Activated naive CD8-positive, alpha-beta T cell treated with anti-CD3 and anti-CD28 coated beads, Interleukin-2, amount 50 U/mL, for 24 hours (primary cell): ENCODE measurements around the gene CYBRD1.
"Not testable (repeated sequence)": the region's sequence is repeated elsewhere in the genome, so short reads cannot be mapped to it uniquely, and the experiment has no call there.

ENCODE experiments used
- ATAC-seq: fragments of 150-1000 bp; cut with Tn5 transposase; one replicate; pipeline ENCODE4 v1.10.0; 2021
- DNase-seq: peaks from one replicate; pipeline ENCODE4 v3.0.0; 2021
- H3K27ac Mint-ChIP-seq: one replicate; pipeline ENCODE4 v1.8.0; 2021; ENCODE audit warnings: mild to moderate bottlenecking, mixed read lengths
- H3K27me3 Mint-ChIP-seq: one replicate; pipeline ENCODE4 v1.8.0; 2021; ENCODE audit warnings: mixed read lengths
- H3K36me3 Mint-ChIP-seq: one replicate; pipeline ENCODE4 v1.8.0; 2021; ENCODE audit warnings: low read depth, mixed read lengths
- H3K4me1 Mint-ChIP-seq: one replicate; pipeline ENCODE4 v1.8.0; 2021; ENCODE audit warnings: mixed read lengths
- H3K4me3 Mint-ChIP-seq: one replicate; pipeline ENCODE4 v1.8.0; 2021; ENCODE audit warnings: mild to moderate bottlenecking, moderate library complexity, mixed read lengths
- H3K9me3 Mint-ChIP-seq: one replicate; pipeline ENCODE4 v1.8.0; 2021; ENCODE audit warnings: mixed read lengths

The CYBRD1 gene

DNA sequence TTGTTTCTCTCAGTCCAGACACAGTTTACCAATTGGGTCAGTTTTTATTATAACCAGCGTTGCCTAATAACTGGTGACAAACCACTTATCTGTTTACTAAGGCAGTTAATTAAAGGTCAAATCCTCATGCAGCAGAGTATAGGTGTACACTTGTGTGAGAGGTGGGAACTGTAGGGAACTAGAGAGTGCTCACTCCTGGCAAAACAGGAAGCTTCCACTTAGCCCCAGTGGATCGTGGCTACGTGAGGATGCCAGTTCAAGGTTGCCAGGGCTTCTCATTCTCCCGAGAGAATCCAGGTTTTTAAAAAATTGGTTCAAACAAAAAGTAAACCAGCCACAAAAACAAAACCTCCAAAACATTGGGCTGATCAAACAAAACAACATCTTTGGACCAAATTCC lies 8.1 kb downstream of the CYBRD1 start:
- no peaks in the 10 kb centered on the region for H3K36me3 Mint-ChIP-seq
- DNase-seq (no peak), ATAC-seq (no peak)
- H3K27ac Mint-ChIP-seq = no peak overlapping the region
- no peak overlapping the region for H3K4me3 Mint-ChIP-seq
- no peaks in the 10 kb centered on the region for H3K4me1 Mint-ChIP-seq
- H3K27me3 Mint-ChIP-seq = peaks cover 22% of the 10 kb centered on the region
- peaks cover 6% of the 10 kb centered on the region for H3K9me3 Mint-ChIP-seq

DNA sequence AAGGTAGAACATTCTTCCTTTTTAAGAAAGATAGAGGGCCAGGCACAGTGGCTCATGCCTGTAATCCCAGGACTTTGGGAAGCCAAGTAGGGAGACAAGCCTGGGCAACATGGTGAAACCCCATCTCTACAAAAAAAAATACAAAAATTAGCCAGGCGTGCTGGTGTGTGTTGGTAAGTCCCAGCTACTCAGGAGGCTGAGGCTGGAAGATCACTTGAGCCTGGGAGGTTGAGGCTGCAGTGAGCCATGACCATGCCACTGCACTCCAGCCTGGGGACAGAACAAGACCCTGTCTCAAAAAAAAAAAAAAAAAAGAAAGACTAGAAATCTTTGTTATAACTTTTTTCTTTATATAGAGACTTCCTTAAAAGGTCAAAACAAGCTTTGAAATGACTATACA lies 8.6 kb downstream of the CYBRD1 start:
- H3K27ac Mint-ChIP-seq, DNase-seq, H3K36me3 Mint-ChIP-seq, H3K4me1 Mint-ChIP-seq, ATAC-seq, H3K9me3 Mint-ChIP-seq, H3K4me3 Mint-ChIP-seq: not testable (repeated sequence)
- H3K27me3 Mint-ChIP-seq = peaks cover 21% of the 10 kb centered on the region

DNA sequence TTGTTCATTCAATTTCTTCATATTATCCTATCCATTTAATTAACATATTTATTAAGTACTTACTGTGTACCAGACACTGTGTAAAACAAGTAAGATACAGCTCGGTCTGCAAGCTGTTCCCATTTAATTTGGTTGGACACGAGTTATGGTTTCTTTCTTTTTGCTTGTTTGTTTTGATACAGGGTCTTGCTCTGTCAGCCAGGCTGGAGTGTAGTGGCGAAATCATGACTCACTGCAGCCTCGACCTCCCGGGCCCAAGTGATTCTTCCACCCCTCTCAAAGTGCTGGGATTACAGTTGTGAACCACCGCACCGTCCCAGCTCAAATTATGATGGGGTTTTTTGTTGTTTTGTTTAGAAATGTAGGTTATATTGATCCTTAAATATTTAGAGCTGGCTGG lies 9.0 kb downstream of the CYBRD1 start:
- Mint-ChIP-seq H3K36me3 (no peaks in the 10 kb centered on the region), H3K27me3 (peaks cover 21% of the 10 kb centered on the region), H3K4me1 (no peaks in the 10 kb centered on the region), H3K27ac (no peak overlapping the region), H3K9me3 (peaks cover 6% of the 10 kb centered on the region), H3K4me3 (no peak overlapping the region)
- no peak for ATAC-seq
- no peak for DNase-seq

DNA sequence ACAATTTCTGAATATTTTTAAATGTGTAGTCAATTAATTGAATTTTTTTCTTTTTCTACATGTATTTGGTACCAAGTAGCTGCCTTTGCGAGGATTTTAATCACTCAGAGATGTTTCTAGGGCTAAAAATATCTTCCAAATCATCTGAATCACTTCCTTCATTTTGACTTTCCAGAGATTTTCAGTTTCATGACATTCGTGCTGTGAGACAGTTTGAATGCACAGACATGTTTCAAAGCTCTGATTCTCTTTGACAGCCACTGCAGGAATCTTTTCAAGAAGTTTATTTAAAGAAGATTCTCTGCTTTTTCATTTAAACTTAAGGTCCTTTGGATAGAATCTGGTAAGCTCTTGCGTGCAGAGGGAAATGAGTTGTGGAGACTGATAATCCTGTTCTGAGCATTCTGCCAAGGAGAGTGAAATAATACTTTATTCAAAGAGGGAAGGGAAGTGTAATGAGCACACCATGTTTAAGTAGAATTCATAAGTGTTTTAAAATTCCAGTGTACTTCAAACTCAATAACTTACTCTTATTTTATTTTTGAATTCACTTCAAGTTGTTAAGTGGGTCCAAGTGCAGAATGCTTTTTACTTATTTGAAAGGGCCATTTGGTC lies 9.7 kb downstream of the CYBRD1 start:
- Mint-ChIP-seq H3K4me1 (no peaks in the 10 kb centered on the region), H3K9me3 (peaks cover 6% of the 10 kb centered on the region), H3K27me3 (peaks cover 23% of the 10 kb centered on the region), H3K27ac (no peak overlapping the region), H3K4me3 (no peak overlapping the region), H3K36me3 (no peaks in the 10 kb centered on the region)
- DNase-seq (no peak), ATAC-seq (no peak)

DNA sequence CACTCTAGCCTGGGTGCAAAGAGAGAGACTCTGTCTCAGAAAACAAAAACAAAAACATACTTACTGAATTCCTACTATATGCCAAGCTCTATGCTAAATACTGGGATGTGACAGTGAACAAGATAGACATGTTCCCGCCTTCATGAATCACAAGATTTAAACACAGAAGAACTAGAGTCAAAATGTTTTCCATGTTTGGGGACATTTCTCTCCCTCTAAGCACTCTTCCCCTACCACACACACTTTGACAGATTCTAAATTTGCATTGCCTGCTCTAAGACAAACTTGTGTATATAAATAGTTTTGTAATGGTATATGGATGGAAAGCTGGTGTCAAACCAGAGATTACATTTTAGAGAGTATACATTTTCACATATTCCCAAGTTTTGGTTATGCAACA lies 11.1 kb downstream of the CYBRD1 start:
- no peaks in the 10 kb centered on the region for H3K36me3 Mint-ChIP-seq
- no peak overlapping the region for H3K27ac Mint-ChIP-seq
- H3K27me3 Mint-ChIP-seq = peaks cover 17% of the 10 kb centered on the region
- no peak for DNase-seq
- no peaks in the 10 kb centered on the region for H3K4me1 Mint-ChIP-seq
- H3K9me3 Mint-ChIP-seq = peaks cover 6% of the 10 kb centered on the region
- ATAC-seq = no peak
- no peak overlapping the region for H3K4me3 Mint-ChIP-seq

DNA sequence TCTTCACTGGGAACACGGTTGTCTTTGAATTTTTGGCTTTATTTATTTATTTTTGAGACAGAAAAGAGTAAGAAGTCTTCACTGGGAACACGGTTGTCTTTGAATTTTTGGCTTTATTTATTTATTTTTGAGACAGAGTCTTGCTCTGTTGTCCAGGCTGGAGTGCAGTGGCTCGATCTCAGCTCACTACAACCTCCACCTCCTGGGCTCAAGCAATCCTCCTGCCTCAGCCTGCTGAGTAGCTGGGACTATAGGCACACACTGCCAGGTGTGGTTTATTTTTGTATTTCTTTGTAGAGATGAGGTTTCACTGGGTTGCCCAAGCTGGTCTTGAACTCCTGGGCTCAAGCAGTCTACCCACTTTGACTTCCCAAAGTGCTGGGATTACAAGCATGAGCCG lies 13.3 kb downstream of the CYBRD1 start:
- not testable (repeated sequence) for ATAC-seq, H3K4me1 Mint-ChIP-seq, H3K9me3 Mint-ChIP-seq, H3K4me3 Mint-ChIP-seq, H3K36me3 Mint-ChIP-seq, DNase-seq, H3K27ac Mint-ChIP-seq
- peaks cover 10% of the 10 kb centered on the region for H3K27me3 Mint-ChIP-seq

DNA sequence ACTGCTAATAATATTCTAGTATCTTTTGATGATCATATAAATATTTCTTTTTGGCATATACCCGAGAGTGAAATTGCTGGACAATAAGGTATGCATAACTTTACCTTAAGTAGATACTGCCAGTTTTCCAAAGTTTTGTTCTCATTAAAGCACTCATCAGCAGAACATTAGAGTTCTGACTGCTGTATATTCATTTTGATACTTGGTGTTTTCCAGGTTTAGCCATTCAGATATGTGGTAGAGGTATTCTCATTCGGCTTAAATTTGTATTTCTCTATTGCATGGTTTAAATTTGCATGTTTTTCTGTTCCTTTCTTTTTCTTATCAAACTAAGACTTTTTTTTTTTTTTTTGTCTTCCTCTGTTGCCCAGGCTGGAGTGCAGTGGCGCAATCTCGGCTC lies 18.2 kb downstream of the CYBRD1 start:
- Mint-ChIP-seq H3K27me3 (peaks cover 10% of the 10 kb centered on the region), H3K4me1 (no peaks in the 10 kb centered on the region), H3K4me3 (no peak overlapping the region), H3K27ac (no peak overlapping the region), H3K36me3 (no peaks in the 10 kb centered on the region), H3K9me3 (no peaks in the 10 kb centered on the region)
- no peak for DNase-seq
- no peak for ATAC-seq

DNA sequence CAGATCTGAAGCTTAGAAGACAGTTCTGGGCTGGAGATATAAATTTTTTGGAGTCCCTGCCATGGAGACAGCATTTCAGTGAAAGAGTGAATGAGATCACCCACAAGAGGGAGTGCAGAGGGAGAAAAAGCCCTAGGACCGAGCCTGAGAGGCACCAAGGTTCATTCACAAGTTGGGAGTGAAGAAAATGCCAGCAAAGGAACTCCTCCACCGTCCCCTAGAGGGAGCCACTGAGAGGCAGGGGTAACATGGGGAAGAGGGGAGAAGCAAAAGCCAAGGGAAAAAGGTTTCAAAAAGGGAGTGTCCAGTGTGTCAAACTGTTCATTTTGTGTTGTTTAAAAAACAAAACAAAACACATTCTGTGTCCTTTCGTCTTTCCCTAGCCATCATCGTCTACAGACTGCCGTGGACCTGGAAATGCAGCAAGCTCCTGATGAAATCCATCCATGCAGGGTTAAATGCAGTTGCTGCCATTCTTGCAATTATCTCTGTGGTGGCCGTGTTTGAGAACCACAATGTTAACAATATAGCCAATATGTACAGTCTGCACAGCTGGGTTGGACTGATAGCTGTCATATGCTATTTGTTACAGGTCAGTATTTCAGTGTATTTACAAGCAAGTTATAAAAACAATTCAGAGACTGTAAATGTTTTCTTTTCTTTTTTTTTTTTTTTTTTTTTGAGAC lies 19.1 kb downstream of the CYBRD1 start:
- H3K9me3 Mint-ChIP-seq = no peaks in the 10 kb centered on the region
- no peak for ATAC-seq
- peaks cover 10% of the 10 kb centered on the region for H3K27me3 Mint-ChIP-seq
- H3K4me3 Mint-ChIP-seq = no peak overlapping the region
- DNase-seq = no peak
- H3K36me3 Mint-ChIP-seq = no peaks in the 10 kb centered on the region
- H3K4me1 Mint-ChIP-seq = no peaks in the 10 kb centered on the region
- H3K27ac Mint-ChIP-seq = no peak overlapping the region

DNA sequence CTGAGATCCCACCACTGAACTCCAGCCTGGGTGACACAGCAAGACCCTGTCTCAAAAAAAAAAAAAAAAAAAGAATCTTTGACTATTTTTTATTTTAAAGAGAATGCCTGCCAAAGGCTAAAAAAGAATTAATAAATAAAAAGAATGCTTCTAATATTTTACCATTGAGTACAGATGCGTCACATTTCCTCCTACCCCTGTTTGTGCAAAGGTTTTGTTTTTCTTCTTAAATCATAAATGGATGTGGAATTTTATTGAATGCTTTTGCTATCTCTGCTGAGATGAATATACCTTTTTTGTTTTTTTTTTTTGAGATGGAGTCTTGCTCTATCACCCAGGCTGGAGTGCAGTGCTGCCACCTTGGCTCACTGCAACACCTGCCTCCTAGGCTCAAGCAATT lies 22.8 kb downstream of the CYBRD1 start:
- Mint-ChIP-seq H3K4me1 (no peaks in the 10 kb centered on the region), H3K4me3 (no peak overlapping the region), H3K27ac (no peak overlapping the region), H3K9me3 (no peaks in the 10 kb centered on the region), H3K36me3 (no peaks in the 10 kb centered on the region), H3K27me3 (peaks cover 7% of the 10 kb centered on the region)
- DNase-seq (no peak), ATAC-seq (no peak)

DNA sequence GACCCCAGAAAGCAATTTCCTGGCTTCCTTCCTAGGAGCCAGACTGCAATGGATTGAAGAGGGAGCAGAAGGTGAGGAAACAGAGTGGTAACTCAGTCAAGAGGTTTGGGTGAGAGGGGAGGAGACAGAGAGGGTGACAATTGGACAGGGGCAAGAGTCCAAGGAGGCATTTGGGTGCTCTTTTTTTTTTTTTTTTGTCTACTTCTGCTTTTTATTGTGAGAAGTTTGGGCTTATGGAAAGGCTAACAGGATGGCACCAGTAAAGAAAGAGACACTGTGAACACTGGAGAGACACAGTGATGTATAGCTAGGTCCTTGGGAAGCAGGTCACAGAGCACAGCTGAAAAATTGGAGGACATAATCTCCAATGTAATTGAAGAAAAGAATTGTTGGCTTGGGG lies 25.0 kb downstream of the CYBRD1 start:
- H3K4me3 Mint-ChIP-seq = no peak overlapping the region
- no peaks in the 10 kb centered on the region for H3K9me3 Mint-ChIP-seq
- no peaks in the 10 kb centered on the region for H3K4me1 Mint-ChIP-seq
- DNase-seq = no peak
- peaks cover 2% of the 10 kb centered on the region for H3K27me3 Mint-ChIP-seq
- H3K36me3 Mint-ChIP-seq = no peaks in the 10 kb centered on the region
- ATAC-seq = no peak
- H3K27ac Mint-ChIP-seq = no peak overlapping the region

DNA sequence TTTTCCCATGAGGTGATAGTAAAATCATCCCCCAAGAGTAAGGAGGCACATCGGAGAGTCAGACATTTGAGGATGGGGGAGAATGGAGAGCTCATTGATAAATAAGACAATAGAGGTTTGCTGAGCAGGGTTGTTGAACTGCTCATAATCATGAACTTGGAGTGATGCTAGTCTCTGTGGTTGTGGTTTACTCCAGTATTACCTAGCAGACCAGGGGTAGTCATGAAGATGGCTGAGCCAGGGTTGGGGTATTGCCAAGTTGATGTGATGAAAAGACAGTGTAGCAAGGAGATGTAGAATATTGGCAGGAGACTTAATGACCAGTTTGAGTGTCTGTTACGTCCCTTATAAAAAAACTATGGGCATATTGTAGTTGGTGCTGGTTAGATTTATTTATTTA lies 25.4 kb downstream of the CYBRD1 start:
- ATAC-seq (peak; percentile 52), DNase-seq (no peak)
- Mint-ChIP-seq H3K4me1 (no peaks in the 10 kb centered on the region), H3K27me3 (peaks cover 2% of the 10 kb centered on the region), H3K36me3 (no peaks in the 10 kb centered on the region), H3K27ac (no peak overlapping the region), H3K4me3 (no peak overlapping the region), H3K9me3 (no peaks in the 10 kb centered on the region)

DNA sequence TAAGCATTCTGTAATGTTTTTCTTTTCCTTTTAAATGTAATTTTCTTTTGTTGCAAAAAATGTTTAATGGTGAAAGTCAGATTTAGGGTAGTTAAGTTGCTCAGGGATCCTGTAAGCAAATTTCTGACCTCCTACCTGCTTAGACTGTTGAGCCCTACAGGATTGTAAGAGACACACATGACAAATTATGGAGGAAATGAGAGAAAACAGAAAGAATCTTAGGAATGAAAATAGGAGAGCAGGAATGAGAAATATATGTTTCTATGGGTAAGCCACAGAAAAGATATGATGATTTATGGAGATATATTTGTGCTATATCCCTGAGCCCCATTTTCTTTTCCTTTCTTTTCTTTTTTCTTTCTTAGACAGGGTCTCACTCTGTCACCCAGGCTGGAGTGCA lies 28.3 kb downstream of the CYBRD1 start:
- DNase-seq = no peak
- no peaks in the 10 kb centered on the region for H3K9me3 Mint-ChIP-seq

DNA sequence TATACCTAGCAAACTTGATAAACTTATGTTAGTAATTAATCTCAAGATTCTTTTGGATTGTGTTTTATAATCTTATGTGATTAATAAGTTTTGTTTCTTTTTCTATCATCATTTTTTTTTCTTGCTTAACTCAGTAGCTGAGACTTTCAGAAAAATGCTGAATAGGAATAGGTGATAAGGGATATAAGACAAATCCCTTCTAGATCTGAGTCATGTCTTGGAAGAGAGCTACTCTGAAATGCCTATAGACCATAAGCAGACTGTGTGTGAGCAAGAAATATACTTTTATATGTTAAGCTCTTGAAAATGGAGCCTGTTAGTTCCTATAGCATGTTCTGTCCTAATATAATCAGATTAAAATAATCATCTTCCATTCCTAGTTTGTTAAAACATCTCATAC lies 29.6 kb downstream of the CYBRD1 start:
- Mint-ChIP-seq H3K4me3 (no peak overlapping the region), H3K27me3 (no peaks in the 10 kb centered on the region), H3K4me1 (no peaks in the 10 kb centered on the region), H3K9me3 (no peaks in the 10 kb centered on the region), H3K27ac (no peak overlapping the region), H3K36me3 (no peaks in the 10 kb centered on the region)
- DNase-seq (no peak), ATAC-seq (no peak)

More for the DNA sequence above, 28.3 kb downstream of the CYBRD1 start:
- Mint-ChIP-seq H3K4me3 (no peak overlapping the region), H3K36me3 (no peaks in the 10 kb centered on the region), H3K27ac (no peak overlapping the region), H3K27me3 (no peaks in the 10 kb centered on the region), H3K4me1 (no peaks in the 10 kb centered on the region)
- no peak for ATAC-seq

DNA sequence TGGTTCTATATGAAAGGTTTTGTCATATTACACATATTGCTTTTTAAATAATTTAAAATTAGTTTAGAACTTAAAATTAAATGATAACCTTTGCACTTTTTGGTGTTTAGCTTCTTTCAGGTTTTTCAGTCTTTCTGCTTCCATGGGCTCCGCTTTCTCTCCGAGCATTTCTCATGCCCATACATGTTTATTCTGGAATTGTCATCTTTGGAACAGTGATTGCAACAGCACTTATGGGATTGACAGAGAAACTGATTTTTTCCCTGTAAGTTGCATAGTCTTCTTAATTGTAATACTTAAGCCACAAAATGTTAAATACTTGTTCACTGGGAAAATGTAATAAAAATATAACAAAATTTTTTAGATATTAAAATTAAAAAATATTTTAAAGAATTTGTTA lies 31.0 kb downstream of the CYBRD1 start:
- H3K27me3 Mint-ChIP-seq = no peaks in the 10 kb centered on the region
- DNase-seq (no peak), ATAC-seq (no peak)
- no peak overlapping the region for H3K27ac Mint-ChIP-seq
- H3K4me1 Mint-ChIP-seq = no peaks in the 10 kb centered on the region
- H3K36me3 Mint-ChIP-seq = no peaks in the 10 kb centered on the region
- no peaks in the 10 kb centered on the region for H3K9me3 Mint-ChIP-seq
- H3K4me3 Mint-ChIP-seq = no peak overlapping the region

DNA sequence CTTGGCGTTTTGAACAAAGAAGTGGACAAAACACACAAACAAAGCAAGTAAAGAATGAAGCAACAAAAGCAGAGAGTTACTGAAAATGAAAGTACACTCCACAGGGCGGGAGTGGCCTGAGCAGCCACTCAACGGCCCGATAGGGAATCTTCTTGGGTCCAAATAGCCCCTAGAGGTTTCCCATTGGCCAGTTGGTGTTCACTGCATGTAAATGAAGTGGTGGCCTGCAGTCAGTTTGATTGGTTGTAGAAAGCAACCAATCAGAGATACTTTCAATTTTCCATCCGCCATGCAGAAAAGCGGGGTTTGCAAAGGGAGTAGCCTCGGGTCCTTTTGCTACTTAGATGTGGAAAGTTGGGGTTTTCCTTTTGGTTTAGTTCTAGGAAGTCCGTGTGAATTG lies 31.6 kb downstream of the CYBRD1 start:
- Mint-ChIP-seq H3K4me1 (no peaks in the 10 kb centered on the region), H3K27me3 (no peaks in the 10 kb centered on the region), H3K4me3 (no peak overlapping the region), H3K27ac (no peak overlapping the region), H3K9me3 (no peaks in the 10 kb centered on the region), H3K36me3 (no peaks in the 10 kb centered on the region)
- ATAC-seq = no peak
- DNase-seq = no peak
